GM12878 (cell line): Measurements from ENCODE around the gene SKIDA1. TPM values are rescaled to one million over a fixed set of nuclear protein-coding genes. Genes with fewer than 3 reads are reported as not detected.

Source experiments
- BHLHE40 ChIP-seq, 2 experiments: fragments of 450-650 bp in 1 of 2; IDR thresholded peaks; 2 replicates each; pipeline ENCODE4 v1.6.1; 2011 to 2017; ENCODE audit warnings: low read depth in 2 of 2, borderline replicate concordance in 1 of 2, improper control_type of control experiment in 1 of 2, low read length in 1 of 2, mild to moderate bottlenecking in 1 of 2
- BRCA1 ChIP-seq: IDR thresholded peaks from 2 replicates; pipeline ENCODE4 v1.6.1; 2011; ENCODE audit warnings: low read depth, low read length, improper control_type of control experiment
- ESRRA ChIP-seq: IDR thresholded peaks from 2 replicates; pipeline ENCODE4 v1.6.1; 2012; ENCODE audit warnings: mild to moderate bottlenecking, low read length, improper control_type of control experiment
- FOS ChIP-seq: IDR thresholded peaks from 3 replicates; pipeline ENCODE4 v1.6.1; 2011; ENCODE audit warnings: borderline replicate concordance; ENCODE audit not compliant: insufficient read length; ENCODE audit errors: extremely low read depth
- NFXL1 ChIP-seq: fragments of 450-650 bp; IDR thresholded peaks from 2 replicates; pipeline ENCODE4 v1.6.1; 2017; ENCODE audit warnings: antibody characterized with exemption, mild to moderate bottlenecking, borderline replicate concordance
- SUZ12 ChIP-seq: fragments of 200-600 bp; sonication (generic); IDR thresholded peaks from one replicate; pipeline ENCODE4 v1.6.1; 2018; ENCODE audit warnings: antibody characterized with exemption, mild to moderate bottlenecking; ENCODE audit not compliant: unreplicated experiment
- YY1 ChIP-seq: IDR thresholded peaks from 2 replicates; pipeline ENCODE4 v1.6.1; 2011; ENCODE audit warnings: low read depth, mild to moderate bottlenecking, low read length
- polyA plus RNA-seq, 11 experiments: library from polyadenylated mRNA; depleted of rRNA in 4 of 11; unstranded in 6 of 11; stranded (reverse) in 5 of 11; fragments of >200 nt; fragmentation: Nextera tagmentation in 4 of 11; fragmentation: Illumina TruSeq in 1 of 11; extraction: Ambion mirVana in 4 of 11; extraction: Trizol in 1 of 11; gene quantifications; 1 replicate in 1 of 11; 2 replicates in 10 of 11; pipeline versions ENCODE4 v1.2.1 to v1.2.3, GENCODE V29; 2011 to 2016; ENCODE audit warnings: inconsistent platforms in 2 of 11, missing spikeins in 2 of 11, low read depth in 1 of 11
- total RNA-seq, 4 experiments: library from RNA; depleted of rRNA in 3 of 4; stranded (reverse); fragments of >200 nt in 3 of 4; fragmentation: Illumina TruSeq in 1 of 4; extraction: Trizol in 1 of 4; gene quantifications; 2 replicates each; pipeline versions ENCODE4 v1.2.1 to v1.2.3, GENCODE V29; 2013 to 2021
- TF ChIP-seq, protein P1 (sequence below): fragments of 450-650 bp; IDR thresholded peaks from 2 replicates; pipeline ENCODE4 v1.6.1; 2017; ENCODE audit warnings: mild to moderate bottlenecking, moderate library complexity
- TF ChIP-seq, protein P2 (sequence below): fragments of 450-650 bp; IDR thresholded peaks from 2 replicates; pipeline ENCODE4 v1.6.1; 2018; ENCODE audit warnings: borderline replicate concordance, mild to moderate bottlenecking; ENCODE audit not compliant: partially characterized antibody

SKIDA1 gene
- total and polyA plus RNA-seq, 10 of the 15 experiments (the other 5 are each of a cell fraction or from before 2014, with no cell fraction given), result 0.05 to 0.90 (median 0.28) TPM

DNA sequence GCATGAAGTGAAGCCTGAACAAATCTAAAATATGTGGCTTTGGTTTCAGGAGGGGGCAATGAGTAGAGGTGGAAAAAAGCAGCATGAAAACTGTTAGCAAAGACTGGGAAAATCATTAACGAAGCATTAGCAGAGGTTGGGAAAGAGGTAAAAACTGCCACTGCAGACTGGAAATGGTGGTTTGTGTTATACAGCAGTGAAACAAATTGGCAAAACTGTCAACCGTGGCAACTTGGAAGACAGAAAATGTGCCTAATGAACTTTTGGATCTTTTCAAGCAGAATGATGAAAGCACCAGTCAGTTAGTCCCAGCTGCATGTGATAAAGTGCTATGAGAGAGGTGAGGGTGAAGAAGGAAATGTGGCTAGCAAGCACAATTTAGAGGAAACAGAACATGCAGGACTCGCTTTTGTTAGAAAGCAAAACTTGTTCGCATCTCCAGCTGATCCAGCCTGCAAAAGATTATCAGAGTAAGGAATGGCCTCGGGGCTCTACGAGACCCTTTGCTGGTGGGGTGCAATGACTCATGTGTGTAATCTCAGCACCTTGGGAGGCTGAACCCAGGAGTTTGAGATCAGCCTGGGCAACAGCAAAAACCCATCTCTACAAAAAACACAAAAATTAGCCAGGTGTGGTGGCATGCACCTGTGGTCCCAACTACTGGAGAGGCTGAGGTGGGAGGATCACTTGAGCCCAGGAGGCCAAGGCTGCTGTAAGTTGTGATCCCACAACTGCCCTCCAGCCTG is 45.7 kb downstream of the SKIDA1 start (continued):
- TF ChIP-seq NFXL1 (no peak), BHLHE40 (IDR thresholded peaks at IDR 0.05; ENCODE audit: borderline replicate concordance in 1 of 2, low read depth in 2 of 2, low read length in 1 of 2) (no peak), BRCA1 (no peak), SUZ12 (no peak), FOS (no peak), YY1 (no peak), ESRRA (no peak)
- TF ChIP-seq, protein P1, sequence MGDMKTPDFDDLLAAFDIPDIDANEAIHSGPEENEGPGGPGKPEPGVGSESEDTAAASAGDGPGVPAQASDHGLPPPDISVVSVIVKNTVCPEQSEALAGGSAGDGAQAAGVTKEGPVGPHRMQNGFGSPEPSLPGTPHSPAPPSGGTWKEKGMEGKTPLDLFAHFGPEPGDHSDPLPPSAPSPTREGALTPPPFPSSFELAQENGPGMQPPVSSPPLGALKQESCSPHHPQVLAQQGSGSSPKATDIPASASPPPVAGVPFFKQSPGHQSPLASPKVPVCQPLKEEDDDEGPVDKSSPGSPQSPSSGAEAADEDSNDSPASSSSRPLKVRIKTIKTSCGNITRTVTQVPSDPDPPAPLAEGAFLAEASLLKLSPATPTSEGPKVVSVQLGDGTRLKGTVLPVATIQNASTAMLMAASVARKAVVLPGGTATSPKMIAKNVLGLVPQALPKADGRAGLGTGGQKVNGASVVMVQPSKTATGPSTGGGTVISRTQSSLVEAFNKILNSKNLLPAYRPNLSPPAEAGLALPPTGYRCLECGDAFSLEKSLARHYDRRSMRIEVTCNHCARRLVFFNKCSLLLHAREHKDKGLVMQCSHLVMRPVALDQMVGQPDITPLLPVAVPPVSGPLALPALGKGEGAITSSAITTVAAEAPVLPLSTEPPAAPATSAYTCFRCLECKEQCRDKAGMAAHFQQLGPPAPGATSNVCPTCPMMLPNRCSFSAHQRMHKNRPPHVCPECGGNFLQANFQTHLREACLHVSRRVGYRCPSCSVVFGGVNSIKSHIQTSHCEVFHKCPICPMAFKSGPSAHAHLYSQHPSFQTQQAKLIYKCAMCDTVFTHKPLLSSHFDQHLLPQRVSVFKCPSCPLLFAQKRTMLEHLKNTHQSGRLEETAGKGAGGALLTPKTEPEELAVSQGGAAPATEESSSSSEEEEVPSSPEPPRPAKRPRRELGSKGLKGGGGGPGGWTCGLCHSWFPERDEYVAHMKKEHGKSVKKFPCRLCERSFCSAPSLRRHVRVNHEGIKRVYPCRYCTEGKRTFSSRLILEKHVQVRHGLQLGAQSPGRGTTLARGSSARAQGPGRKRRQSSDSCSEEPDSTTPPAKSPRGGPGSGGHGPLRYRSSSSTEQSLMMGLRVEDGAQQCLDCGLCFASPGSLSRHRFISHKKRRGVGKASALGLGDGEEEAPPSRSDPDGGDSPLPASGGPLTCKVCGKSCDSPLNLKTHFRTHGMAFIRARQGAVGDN, result no peak
- TF ChIP-seq, protein P2, sequence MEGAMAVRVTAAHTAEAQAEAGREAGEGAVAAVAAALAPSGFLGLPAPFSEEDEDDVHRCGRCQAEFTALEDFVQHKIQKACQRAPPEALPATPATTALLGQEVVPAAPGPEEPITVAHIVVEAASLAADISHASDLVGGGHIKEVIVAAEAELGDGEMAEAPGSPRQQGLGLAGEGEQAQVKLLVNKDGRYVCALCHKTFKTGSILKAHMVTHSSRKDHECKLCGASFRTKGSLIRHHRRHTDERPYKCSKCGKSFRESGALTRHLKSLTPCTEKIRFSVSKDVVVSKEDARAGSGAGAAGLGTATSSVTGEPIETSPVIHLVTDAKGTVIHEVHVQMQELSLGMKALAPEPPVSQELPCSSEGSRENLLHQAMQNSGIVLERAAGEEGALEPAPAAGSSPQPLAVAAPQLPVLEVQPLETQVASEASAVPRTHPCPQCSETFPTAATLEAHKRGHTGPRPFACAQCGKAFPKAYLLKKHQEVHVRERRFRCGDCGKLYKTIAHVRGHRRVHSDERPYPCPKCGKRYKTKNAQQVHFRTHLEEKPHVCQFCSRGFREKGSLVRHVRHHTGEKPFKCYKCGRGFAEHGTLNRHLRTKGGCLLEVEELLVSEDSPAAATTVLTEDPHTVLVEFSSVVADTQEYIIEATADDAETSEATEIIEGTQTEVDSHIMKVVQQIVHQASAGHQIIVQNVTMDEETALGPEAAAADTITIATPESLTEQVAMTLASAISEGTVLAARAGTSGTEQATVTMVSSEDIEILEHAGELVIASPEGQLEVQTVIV, result no peak
